ENCODE results near the gene TRPM2. TPM values are rescaled to one million over a fixed set of nuclear protein-coding genes. Genes with fewer than 3 reads are reported as not detected.

The TRPM2 gene
- polyA plus RNA-seq, 4 donors = 0.89 to 2.7 (median 2.3) TPM

GRCh38 chr21:44432841-44433790 is 79.7 kb downstream of the TRPM2 start:
- FAIRE-seq (no peak), DNase-seq (no peak)
- Histone ChIP-seq H3K36me3 (ENCODE audit: control insufficient read depth in 3 of 3, insufficient read depth in 2 of 3, low read depth in 1 of 3, low read length in 3 of 3) (no peaks in the 10 kb centered on the region), H3K27ac (ENCODE audit: low read depth in 1 of 3, low read length in 2 of 3) (no peak overlapping the region), H3K4me1 (ENCODE audit: control insufficient read depth in 3 of 3, insufficient read depth in 2 of 3, low read depth in 1 of 3, low read length in 2 of 3) (no peaks in the 10 kb centered on the region), H3K4me3 (ENCODE audit: low read depth in 1 of 3, low read length in 3 of 3) (no peak overlapping the region), H3K9me3 (ENCODE audit: control insufficient read depth in 2 of 2, insufficient read depth in 1 of 2, low read depth in 1 of 2, low read length in 1 of 2) (peaks cover 0 to 10% of the 10 kb centered on the region in 2 donors), H3K27me3 (ENCODE audit: control insufficient read depth in 3 of 3, insufficient read depth in 3 of 3, low read length in 3 of 3) (no peaks in the 10 kb centered on the region)
- WGBS, 3 donors = 88 to 89% (median 89%) methylated on average over 34 of the region's 34 CpGs

DNA sequence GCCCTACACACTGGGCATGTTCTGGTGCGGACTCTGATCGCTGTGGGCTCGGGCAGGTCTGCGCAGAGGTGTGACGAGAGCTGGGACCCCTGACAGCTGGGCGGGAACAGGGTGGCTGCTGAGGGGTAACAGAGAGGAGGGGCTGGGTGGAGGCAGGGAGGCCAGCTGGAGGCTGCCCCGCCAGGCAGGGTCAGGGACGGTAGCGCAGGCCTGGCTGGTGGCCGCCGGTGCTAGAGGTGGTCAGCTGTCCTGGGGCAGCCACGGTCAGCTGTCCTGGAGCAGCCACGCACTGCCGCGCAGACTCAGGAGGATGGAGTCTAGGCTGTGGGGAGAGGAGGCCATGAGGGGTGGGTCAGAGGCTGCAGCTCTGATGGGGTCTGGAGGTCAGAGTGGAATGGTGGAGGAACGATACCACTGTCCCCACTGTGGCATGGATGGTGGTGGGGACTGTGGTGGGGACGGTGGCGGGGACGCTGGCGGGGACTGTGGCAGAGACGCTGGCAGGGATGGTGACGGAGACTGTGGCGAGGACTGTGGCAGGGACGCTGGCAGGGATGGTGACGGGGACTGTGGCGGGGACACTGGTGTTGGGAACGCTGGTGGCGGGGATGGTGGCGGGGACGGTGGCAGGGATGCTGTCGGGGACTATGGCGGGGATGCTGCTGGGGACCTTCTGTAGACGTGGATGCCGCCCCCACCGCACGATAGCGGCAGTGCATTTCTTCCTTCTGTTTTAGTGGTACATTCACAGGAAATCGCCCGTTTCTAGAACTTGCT is 80.6 kb downstream of the TRPM2 start:
- H3K9me3 ChIP-seq (ENCODE audit: control insufficient read depth in 2 of 2, insufficient read depth in 1 of 2, low read depth in 1 of 2, low read length in 1 of 2) = peaks cover 0 to 4% of the 10 kb centered on the region in 2 donors
- FAIRE-seq (no peak), DNase-seq (no peak)
- H3K4me3 ChIP-seq (ENCODE audit: low read depth in 1 of 3, low read length in 3 of 3) = no peak overlapping the region
- H3K27ac ChIP-seq (ENCODE audit: low read depth in 1 of 3, low read length in 2 of 3) = no peak overlapping the region
- 90 to 93% (median 90%) methylated on average over 34 to 39 of the region's 39 CpGs for whole genome bisulfite sequencing, 3 donors
- H3K4me1 ChIP-seq (ENCODE audit: control insufficient read depth in 3 of 3, insufficient read depth in 2 of 3, low read depth in 1 of 3, low read length in 2 of 3) = no peaks in the 10 kb centered on the region
- no peaks in the 10 kb centered on the region for H3K36me3 ChIP-seq (ENCODE audit: control insufficient read depth in 3 of 3, insufficient read depth in 2 of 3, low read depth in 1 of 3, low read length in 3 of 3)
- no peaks in the 10 kb centered on the region for H3K27me3 ChIP-seq (ENCODE audit: control insufficient read depth in 3 of 3, insufficient read depth in 3 of 3, low read length in 3 of 3)

DNA sequence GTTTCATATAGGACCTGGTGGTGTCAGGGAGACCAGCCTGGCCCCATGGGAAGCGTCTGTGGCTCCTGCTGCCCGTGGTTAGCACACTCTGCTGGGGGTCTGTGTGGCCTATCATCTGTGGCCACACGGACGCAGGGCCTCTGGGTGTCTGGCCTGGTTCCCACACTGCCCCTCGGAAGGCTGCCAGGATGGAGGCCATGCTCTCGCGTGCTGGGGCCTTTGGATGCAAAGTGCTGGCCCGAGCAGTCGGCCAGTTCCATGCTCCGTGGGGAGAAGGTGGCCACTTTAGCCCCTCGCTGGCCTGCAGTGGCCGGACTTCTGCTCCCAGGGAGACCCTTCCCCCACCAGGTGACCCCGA is 81.1 kb downstream of the TRPM2 start:
- H3K4me1 ChIP-seq (ENCODE audit: control insufficient read depth in 3 of 3, insufficient read depth in 2 of 3, low read depth in 1 of 3, low read length in 2 of 3) = no peaks in the 10 kb centered on the region
- no peaks in the 10 kb centered on the region for H3K36me3 ChIP-seq (ENCODE audit: control insufficient read depth in 3 of 3, insufficient read depth in 2 of 3, low read depth in 1 of 3, low read length in 3 of 3)
- no peak for FAIRE-seq
- no peaks in the 10 kb centered on the region for H3K27me3 ChIP-seq (ENCODE audit: control insufficient read depth in 3 of 3, insufficient read depth in 3 of 3, low read length in 3 of 3)
- no peak overlapping the region for H3K4me3 ChIP-seq (ENCODE audit: low read depth in 1 of 3, low read length in 3 of 3)
- DNase-seq = no peak
- peaks cover 0 to 4% of the 10 kb centered on the region in 2 donors for H3K9me3 ChIP-seq (ENCODE audit: control insufficient read depth in 2 of 2, insufficient read depth in 1 of 2, low read depth in 1 of 2, low read length in 1 of 2)
- H3K27ac ChIP-seq (ENCODE audit: low read depth in 1 of 3, low read length in 2 of 3) = no peak overlapping the region
- WGBS, 3 donors = 77 to 84% (median 83%) methylated on average over 12 to 13 of the region's 13 CpGs

- FAIRE-seq = no peak
- 84 to 86% (median 85%) methylated on average over 23 to 28 of the region's 28 CpGs for WGBS, 3 donors
Observed at GRCh38 chr21:44434936-44435635, 81.7 kb downstream of the TRPM2 start.

GRCh38 chr21:44436111-44436611 is 82.7 kb downstream of the TRPM2 start:
- Histone ChIP-seq H3K36me3 (ENCODE audit: control insufficient read depth in 3 of 3, insufficient read depth in 2 of 3, low read depth in 1 of 3, low read length in 3 of 3) (no peaks in the 10 kb centered on the region), H3K27ac (ENCODE audit: low read depth in 1 of 3, low read length in 2 of 3) (no peak overlapping the region), H3K27me3 (ENCODE audit: control insufficient read depth in 3 of 3, insufficient read depth in 3 of 3, low read length in 3 of 3) (no peaks in the 10 kb centered on the region), H3K4me3 (ENCODE audit: low read depth in 1 of 3, low read length in 3 of 3) (no peak overlapping the region), H3K9me3 (ENCODE audit: control insufficient read depth in 2 of 2, insufficient read depth in 1 of 2, low read depth in 1 of 2, low read length in 1 of 2) (peaks cover 0 to 3% of the 10 kb centered on the region in 2 donors), H3K4me1 (ENCODE audit: control insufficient read depth in 3 of 3, insufficient read depth in 2 of 3, low read depth in 1 of 3, low read length in 2 of 3) (no peaks in the 10 kb centered on the region)
- FAIRE-seq = no peak
- 82 to 91% (median 85%) methylated on average over 13 of the region's 13 CpGs for WGBS, 3 donors
- no peak for DNase-seq

More at GRCh38 chr21:44434936-44435635, 81.7 kb downstream of the TRPM2 start:
- no peak for DNase-seq
- Histone ChIP-seq H3K9me3 (ENCODE audit: control insufficient read depth in 2 of 2, insufficient read depth in 1 of 2, low read depth in 1 of 2, low read length in 1 of 2) (peaks cover 0 to 4% of the 10 kb centered on the region in 2 donors), H3K27me3 (ENCODE audit: control insufficient read depth in 3 of 3, insufficient read depth in 3 of 3, low read length in 3 of 3) (no peaks in the 10 kb centered on the region), H3K36me3 (ENCODE audit: control insufficient read depth in 3 of 3, insufficient read depth in 2 of 3, low read depth in 1 of 3, low read length in 3 of 3) (no peaks in the 10 kb centered on the region), H3K27ac (ENCODE audit: low read depth in 1 of 3, low read length in 2 of 3) (no peak overlapping the region), H3K4me3 (ENCODE audit: low read depth in 1 of 3, low read length in 3 of 3) (no peak overlapping the region), H3K4me1 (ENCODE audit: control insufficient read depth in 3 of 3, insufficient read depth in 2 of 3, low read depth in 1 of 3, low read length in 2 of 3) (no peaks in the 10 kb centered on the region)

DNA sequence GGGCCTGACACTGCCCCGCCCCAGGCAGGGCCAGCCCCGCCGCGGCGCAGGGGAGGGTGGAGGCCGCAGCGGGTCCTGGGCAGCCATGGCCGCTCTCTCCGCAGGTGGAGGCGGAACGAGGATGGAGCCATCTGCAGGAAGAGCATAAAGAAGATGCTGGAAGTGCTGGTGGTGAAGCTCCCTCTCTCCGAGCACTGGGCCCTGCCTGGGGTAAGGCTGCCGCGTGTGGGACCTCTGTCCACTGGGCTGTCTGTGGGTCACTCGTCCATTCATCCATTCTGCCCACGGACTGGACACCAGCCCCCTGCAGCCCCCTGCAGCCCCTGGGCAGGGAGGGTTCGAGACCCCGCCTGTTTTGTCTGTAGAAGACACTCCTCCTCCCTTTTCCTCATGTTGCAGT is 83.5 kb downstream of the TRPM2 start:
- Histone ChIP-seq H3K27ac (ENCODE audit: low read depth in 1 of 3, low read length in 2 of 3) (no peak overlapping the region), H3K4me1 (ENCODE audit: control insufficient read depth in 3 of 3, insufficient read depth in 2 of 3, low read depth in 1 of 3, low read length in 2 of 3) (no peaks in the 10 kb centered on the region), H3K4me3 (ENCODE audit: low read depth in 1 of 3, low read length in 3 of 3) (no peak overlapping the region), H3K9me3 (ENCODE audit: control insufficient read depth in 2 of 2, insufficient read depth in 1 of 2, low read depth in 1 of 2, low read length in 1 of 2) (no peaks in the 10 kb centered on the region), H3K27me3 (ENCODE audit: control insufficient read depth in 3 of 3, insufficient read depth in 3 of 3, low read length in 3 of 3) (no peaks in the 10 kb centered on the region), H3K36me3 (ENCODE audit: control insufficient read depth in 3 of 3, insufficient read depth in 2 of 3, low read depth in 1 of 3, low read length in 3 of 3) (no peaks in the 10 kb centered on the region)
- FAIRE-seq = no peak
- 85 to 87% (median 86%) methylated on average over 18 of the region's 18 CpGs for WGBS, 3 donors
- DNase-seq = no peak

- DNase-seq (no peak), FAIRE-seq (no peak)
- H3K9me3 ChIP-seq (ENCODE audit: control insufficient read depth in 2 of 2, insufficient read depth in 1 of 2, low read depth in 1 of 2, low read length in 1 of 2) = no peaks in the 10 kb centered on the region
- H3K4me3 ChIP-seq (ENCODE audit: low read depth in 1 of 3, low read length in 3 of 3) = no peak overlapping the region
- no peaks in the 10 kb centered on the region for H3K27me3 ChIP-seq (ENCODE audit: control insufficient read depth in 3 of 3, insufficient read depth in 3 of 3, low read length in 3 of 3)
- 63 to 79% (median 78%) methylated on average over 5 of the region's 5 CpGs for WGBS, 3 donors
- no peak overlapping the region for H3K27ac ChIP-seq (ENCODE audit: low read depth in 1 of 3, low read length in 2 of 3)
- H3K4me1 ChIP-seq (ENCODE audit: control insufficient read depth in 3 of 3, insufficient read depth in 2 of 3, low read depth in 1 of 3, low read length in 2 of 3) = no peaks in the 10 kb centered on the region
- no peaks in the 10 kb centered on the region for H3K36me3 ChIP-seq (ENCODE audit: control insufficient read depth in 3 of 3, insufficient read depth in 2 of 3, low read depth in 1 of 3, low read length in 3 of 3)
Observed at GRCh38 chr21:44437371-44437695, 83.9 kb downstream of the TRPM2 start.
